NCI-H2107 treated with DMSO at 0.1 percent for 48 hours (cell line): ENCODE results near the gene MIOS.
A peak's percentile ranks its signal among the peaks of the same experiment; 100 is the strongest.

ENCODE experiments used
- DNase-seq: peaks from one replicate; lab custom pipeline; 2025; ENCODE audit not compliant: unreplicated experiment; lab: John Stamatoyannopoulos, UW

The MIOS gene

GRCh38 chr7:7581531-7582179 lies 15.0 kb downstream of the MIOS start:
- DNase-seq: no peak

- no peak for DNase-seq
Measured at GRCh38 chr7:7582596-7582995, 15.9 kb downstream of the MIOS start.

DNA sequence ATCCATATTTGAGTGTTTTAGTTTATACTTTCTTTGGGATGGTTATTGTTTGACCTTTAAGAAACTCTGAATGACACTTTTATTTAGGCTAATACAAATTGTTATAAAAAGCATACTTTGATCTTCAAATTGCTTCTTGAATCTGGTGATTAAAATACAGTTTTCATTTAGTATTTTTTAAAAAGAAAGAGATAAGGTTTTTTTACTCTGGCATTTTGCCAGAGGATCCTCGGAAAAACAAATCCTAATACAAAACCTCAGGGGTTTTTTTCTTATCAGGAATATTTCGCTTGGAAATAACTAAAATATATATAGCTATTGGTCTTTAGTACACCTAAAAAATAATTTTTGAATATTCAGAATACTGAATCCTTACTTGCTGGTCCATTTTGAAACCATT lies 17.0 kb downstream of the MIOS start:
- DNase-seq: no peak

- DNase-seq: no peak
Measured at GRCh38 chr7:7584653-7585052, 18.0 kb downstream of the MIOS start.

- no peak for DNase-seq
Measured at GRCh38 chr7:7585241-7585928, 18.7 kb downstream of the MIOS start.

DNA sequence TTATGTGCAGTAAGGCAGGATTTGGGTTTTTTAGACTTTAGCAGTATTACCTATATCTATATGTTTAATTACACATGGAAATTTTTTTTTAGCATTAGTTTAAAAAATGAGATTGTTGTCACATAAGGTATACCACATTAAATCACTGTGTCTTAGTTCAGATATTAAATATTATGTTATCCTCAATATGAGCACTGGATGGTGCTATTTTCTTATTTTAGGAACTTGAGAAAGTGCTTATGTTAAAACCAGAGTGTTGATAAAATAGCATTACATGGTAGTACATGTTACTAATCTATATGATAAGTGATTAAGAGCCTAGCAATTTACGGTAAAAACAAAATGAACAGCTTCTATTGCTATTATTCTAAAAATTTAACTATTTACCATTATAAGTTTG lies 28.8 kb downstream of the MIOS start:
- DNase-seq: peak; percentile 65

DNA sequence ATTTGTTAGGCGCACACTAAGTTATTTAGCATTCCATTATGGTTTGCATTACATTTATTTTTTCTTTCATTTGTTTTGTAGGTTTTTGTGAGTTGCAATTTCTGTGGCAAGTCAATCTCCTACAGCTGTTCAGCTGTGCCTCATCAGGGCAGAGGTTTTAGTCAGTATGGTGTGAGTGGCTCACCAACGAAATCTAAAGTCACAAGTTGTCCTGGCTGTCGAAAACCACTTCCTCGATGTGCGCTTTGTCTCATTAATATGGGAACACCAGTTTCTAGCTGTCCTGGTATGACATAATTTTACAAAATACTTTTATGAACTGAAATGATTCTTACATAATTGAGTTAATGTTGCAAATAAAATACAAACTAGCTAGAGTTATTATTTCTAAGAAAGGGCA lies 29.5 kb downstream of the MIOS start:
- DNase-seq: no peak

GRCh38 chr7:7607010-7607409 lies 40.3 kb downstream of the MIOS start:
- DNase-seq: no peak

- DNase-seq: no peak
Measured at GRCh38 chr7:7609330-7609729, 42.6 kb downstream of the MIOS start.

DNA sequence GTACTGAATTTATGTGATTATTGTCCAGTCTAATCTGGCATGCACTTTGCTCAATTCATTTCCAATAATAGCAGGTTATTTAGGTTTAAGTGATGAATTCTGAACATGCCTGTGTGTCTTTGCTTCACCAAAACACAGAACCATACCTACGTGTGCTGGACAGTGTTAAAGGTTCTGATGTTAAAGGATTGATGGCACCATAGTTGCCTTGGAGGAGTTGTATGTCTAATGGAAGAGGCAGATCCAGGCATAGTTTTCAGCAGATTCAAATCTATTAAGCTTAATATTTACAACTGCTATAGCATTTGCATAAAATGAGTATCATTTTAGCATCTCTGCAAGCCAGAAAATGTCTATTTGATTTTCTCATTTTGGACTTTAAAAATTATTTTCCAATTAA lies 45.8 kb downstream of the MIOS start:
- no peak for DNase-seq

DNA sequence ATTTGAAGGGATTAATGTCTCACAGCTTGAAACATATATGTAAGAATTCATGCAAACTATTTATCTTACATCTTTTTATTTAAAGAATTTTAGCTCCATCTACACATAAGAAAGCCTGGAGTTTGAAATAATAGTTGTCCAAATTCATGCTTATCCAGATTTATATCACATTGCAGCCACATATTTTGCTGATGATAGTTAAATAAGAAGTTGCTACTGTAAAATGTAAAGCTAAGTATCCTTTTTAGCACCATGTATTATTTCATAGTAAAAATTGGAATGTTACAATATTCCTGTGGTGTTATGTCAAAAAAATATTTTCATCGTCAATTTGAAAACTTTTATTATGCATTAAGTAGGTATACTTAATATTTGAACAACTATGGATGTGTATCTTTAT lies 46.5 kb downstream of the MIOS start:
- no peak for DNase-seq

- DNase-seq: no peak
Measured at GRCh38 chr7:7614018-7614741, 47.5 kb downstream of the MIOS start.

DNA sequence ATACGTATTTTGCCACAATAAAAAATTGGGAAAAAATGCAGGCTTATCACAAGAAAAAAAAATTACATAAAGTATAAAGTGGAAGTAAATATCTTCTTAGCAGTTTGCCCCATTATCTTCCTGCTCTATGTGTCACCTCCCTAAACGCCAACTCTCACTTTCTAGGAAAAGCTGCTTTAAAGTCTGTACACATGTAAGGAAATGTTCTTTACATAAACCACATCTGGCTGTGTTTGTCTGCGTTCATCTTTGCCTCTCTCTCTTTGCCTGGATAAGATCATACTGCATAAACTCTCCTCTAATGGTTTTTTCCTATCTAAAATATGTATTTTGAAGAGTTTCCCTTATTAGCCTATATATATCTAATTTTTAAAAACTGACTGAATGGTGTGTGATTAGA lies 50.9 kb downstream of the MIOS start:
- no peak for DNase-seq

GRCh38 chr7:7618410-7618809 lies 51.7 kb downstream of the MIOS start:
- no peak for DNase-seq

DNA sequence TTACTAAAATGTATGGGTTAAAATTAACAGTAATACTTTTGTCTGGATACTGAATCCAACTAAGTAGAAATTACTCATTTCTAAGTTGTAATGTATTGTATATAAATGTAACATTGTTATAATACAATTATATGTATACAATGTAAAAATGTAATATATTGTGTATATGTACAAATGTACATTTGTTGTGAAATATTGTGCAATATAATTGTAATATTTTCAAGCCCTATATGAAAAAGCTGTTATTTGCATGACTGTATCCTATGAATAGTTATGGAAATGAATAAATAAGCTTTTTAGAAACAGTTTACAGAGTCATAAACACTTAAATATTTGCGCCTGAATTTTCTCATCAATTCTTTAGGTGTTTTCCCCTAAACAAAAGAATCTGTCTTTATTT lies 53.6 kb downstream of the MIOS start:
- no peak for DNase-seq

DNA sequence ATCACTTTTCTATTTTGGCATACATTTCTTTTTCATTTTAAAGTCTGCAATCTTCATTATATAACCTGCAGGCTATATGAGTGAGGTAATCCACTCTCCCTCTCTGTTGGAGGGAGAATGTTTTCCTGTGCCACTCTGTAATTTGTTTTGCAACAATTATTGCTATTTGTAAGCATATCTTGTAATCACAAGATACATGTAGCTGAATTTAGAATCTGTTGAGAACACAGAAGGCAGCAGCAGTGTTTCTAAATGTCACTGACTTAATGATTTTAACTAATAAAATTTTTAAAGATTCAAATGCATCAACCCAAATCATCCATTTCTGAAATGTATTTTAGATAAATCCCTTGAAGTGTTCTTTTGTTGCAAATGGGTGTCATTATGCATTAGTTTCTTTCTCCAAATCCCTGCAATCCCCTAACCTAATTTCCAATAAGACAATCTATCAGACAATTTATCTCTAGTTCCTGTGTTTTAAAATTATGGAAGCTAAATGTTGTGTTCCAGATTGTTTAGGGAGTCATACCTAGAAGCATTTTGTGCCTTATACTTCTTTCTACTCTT lies 54.0 kb downstream of the MIOS start:
- DNase-seq: no peak

GRCh38 chr7:7628476-7628875 lies 61.8 kb downstream of the MIOS start:
- no peak for DNase-seq

GRCh38 chr7:7630626-7631329 lies 64.1 kb downstream of the MIOS start:
- DNase-seq: no peak

DNA sequence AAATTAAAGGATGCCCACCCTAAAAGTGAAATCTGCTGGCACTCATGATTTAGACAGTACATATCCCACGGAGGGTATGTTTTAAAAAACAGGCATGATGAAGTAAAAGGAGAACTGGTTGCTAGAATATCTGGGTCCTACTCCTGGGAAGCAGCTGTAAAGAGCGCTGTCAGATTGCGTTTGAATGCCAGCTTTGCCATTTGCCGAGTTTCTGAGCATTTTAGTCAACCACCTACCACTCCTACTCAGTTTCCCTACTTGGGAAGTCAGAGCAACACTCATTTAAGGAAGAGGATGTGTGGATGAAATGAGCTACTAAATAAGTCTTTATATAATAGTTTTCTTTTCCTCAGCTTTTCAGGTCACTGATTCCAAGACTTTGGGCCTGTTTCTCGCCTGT lies 72.7 kb downstream of the MIOS start:
- no peak for DNase-seq

DNA sequence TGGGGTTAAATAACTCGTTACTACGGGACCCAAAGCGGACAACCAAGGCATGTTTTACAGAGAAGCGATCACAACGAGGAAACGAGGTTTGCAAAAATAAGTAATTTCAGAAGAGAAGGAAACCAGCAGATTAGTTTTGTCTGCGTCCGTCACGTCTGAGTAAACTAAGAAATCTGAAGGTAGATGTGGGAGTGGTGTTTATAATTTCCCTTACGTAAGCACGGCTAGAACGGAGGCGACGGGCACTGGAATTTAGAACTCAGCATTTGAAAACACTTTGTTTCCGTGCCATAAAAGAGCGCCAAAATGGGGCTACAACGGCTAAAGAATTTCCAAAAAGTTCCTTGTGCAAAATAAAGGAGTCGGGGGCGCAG lies 73.2 kb downstream of the MIOS start:
- DNase-seq: no peak
